HG03565 (cell line): ENCODE data around the gene MEX3B.
"Not testable (repeated sequence)": the region's sequence is repeated elsewhere in the genome, so short reads cannot be mapped to it uniquely, and the experiment has no call there.

Source experiments
- ATAC-seq: cut with Tn5 transposase; IDR thresholded peaks from one replicate; pipeline ENCODE4 v1.9.1; 2021; ENCODE audit warnings: mild to moderate bottlenecking, moderate library complexity; ENCODE audit not compliant: unreplicated experiment

MEX3B gene

GRCh38 chr15:82014989-82015388 lies 30.8 kb downstream of the MEX3B start:
- ATAC-seq, result no peak

GRCh38 chr15:82012908-82013307 lies 32.9 kb downstream of the MEX3B start:
- ATAC-seq, result no peak

- ATAC-seq, result no peak
These were observed 40.6 kb downstream of the MEX3B start for GRCh38 chr15:82005239-82005638.

- no peak for ATAC-seq
These were observed 41.9 kb downstream of the MEX3B start for GRCh38 chr15:82003916-82004315.

GRCh38 chr15:81995081-81995480 lies 50.7 kb downstream of the MEX3B start:
- ATAC-seq, result not testable (repeated sequence)

- no peak for ATAC-seq
These were observed 53.3 kb downstream of the MEX3B start for GRCh38 chr15:81992523-81992922.
